Effector CD8-positive, alpha-beta T cell (primary cell): ENCODE data around the gene PDE11A.

Experiments
- DNase-seq: peaks from one replicate; lab custom pipeline; 2025; lab: John Stamatoyannopoulos, UW

The PDE11A gene

GRCh38 chr2:177759443-177759842 lies 313.1 kb downstream of the PDE11A start:
- DNase-seq = no peak

- DNase-seq = no peak
These were observed 313.8 kb downstream of the PDE11A start for GRCh38 chr2:177758591-177759371.

GRCh38 chr2:177756336-177756735 lies 316.2 kb downstream of the PDE11A start:
- no peak for DNase-seq

GRCh38 chr2:177754492-177754873 lies 318.1 kb downstream of the PDE11A start:
- DNase-seq = no peak

- no peak for DNase-seq
These were observed 318.7 kb downstream of the PDE11A start for GRCh38 chr2:177753682-177754491.

- no peak for DNase-seq
These were observed 324.2 kb downstream of the PDE11A start for GRCh38 chr2:177748360-177748759.

- no peak for DNase-seq
These were observed 325.2 kb downstream of the PDE11A start for GRCh38 chr2:177747384-177747783.

- DNase-seq = no peak
These were observed 326.2 kb downstream of the PDE11A start for GRCh38 chr2:177746358-177746757.

- DNase-seq = no peak
These were observed 327.0 kb downstream of the PDE11A start for GRCh38 chr2:177745531-177745930.

- DNase-seq = no peak
These were observed 329.7 kb downstream of the PDE11A start for GRCh38 chr2:177742851-177743250.

- DNase-seq = no peak
These were observed 330.7 kb downstream of the PDE11A start for GRCh38 chr2:177741866-177742265.

- no peak for DNase-seq
These were observed 331.9 kb downstream of the PDE11A start for GRCh38 chr2:177740700-177741099.

- DNase-seq = no peak
These were observed 333.9 kb downstream of the PDE11A start for GRCh38 chr2:177738461-177739235.

- no peak for DNase-seq
These were observed 337.2 kb downstream of the PDE11A start for GRCh38 chr2:177735318-177735803.

- DNase-seq = no peak
These were observed 339.2 kb downstream of the PDE11A start for GRCh38 chr2:177733322-177733855.

- no peak for DNase-seq
These were observed 341.2 kb downstream of the PDE11A start for GRCh38 chr2:177731384-177731783.

GRCh38 chr2:177730792-177731191 lies 341.8 kb downstream of the PDE11A start:
- DNase-seq = no peak

GRCh38 chr2:177730363-177730762 lies 342.2 kb downstream of the PDE11A start:
- no peak for DNase-seq

GRCh38 chr2:177728920-177729319 lies 343.7 kb downstream of the PDE11A start:
- DNase-seq = no peak

- no peak for DNase-seq
These were observed 344.2 kb downstream of the PDE11A start for GRCh38 chr2:177728399-177728765.

GRCh38 chr2:177727577-177728398 lies 344.8 kb downstream of the PDE11A start:
- no peak for DNase-seq
